GM10248 (cell line): Measurements from ENCODE around the gene PHF19.

ENCODE experiments used
- CTCF ChIA-PET: fragments of 300-600 bp; sonication (Branson Sonifier 250); formaldehyde crosslinking; extraction: SDS; loops from one replicate; lab custom pipeline; 2021; ENCODE audit warnings: antibody characterized with exemption; lab: Yijun Ruan, JAX
- POLR2A ChIA-PET: fragments of 350-650 bp; sonication (Branson Sonifier 250); formaldehyde crosslinking; extraction: SDS; loops from one replicate; lab custom pipeline; 2020; ENCODE audit warnings: antibody characterized with exemption; lab: Yijun Ruan, JAX
- DNase-seq: peaks from one replicate; pipeline ENCODE4 v3.0.0; 2012; ENCODE audit errors: extremely low spot score
- TF ChIP-seq, protein P1 (sequence below): IDR thresholded peaks from 2 replicates; pipeline ENCODE4 v1.5.1; 2012; ENCODE audit warnings: mild to moderate bottlenecking, low read depth; ENCODE audit errors: extremely low read depth, missing control alignments, control extremely low read depth

PHF19 gene

DNA sequence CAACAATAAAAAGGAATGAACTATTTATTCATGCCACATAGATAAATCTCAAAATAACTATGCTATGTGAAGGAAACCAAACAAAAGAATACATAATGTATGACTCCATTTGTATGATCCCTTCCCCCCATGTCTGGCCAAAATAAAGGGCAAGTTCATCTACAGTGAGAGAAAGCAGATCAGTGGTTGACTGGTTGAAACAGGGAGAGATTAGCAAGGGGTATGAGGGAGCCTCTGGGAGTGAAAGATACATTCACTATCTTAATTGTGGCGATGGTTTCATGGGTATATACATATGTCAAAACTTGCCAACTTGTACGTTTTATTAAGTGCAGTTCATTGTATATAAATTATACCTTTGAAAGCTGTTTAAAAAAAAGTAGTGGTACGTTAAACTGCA, 39.1 kb downstream of the PHF19 start:
- ChIA-PET CTCF (interaction anchor here (0.9 kb wide), 1 partner anchor 10 kb away, joined by 3 read pairs; no protein-coding TSS in a partner anchor), POLR2A (no interaction called here)
- DNase-seq: no peak
- TF ChIP-seq, protein P1, sequence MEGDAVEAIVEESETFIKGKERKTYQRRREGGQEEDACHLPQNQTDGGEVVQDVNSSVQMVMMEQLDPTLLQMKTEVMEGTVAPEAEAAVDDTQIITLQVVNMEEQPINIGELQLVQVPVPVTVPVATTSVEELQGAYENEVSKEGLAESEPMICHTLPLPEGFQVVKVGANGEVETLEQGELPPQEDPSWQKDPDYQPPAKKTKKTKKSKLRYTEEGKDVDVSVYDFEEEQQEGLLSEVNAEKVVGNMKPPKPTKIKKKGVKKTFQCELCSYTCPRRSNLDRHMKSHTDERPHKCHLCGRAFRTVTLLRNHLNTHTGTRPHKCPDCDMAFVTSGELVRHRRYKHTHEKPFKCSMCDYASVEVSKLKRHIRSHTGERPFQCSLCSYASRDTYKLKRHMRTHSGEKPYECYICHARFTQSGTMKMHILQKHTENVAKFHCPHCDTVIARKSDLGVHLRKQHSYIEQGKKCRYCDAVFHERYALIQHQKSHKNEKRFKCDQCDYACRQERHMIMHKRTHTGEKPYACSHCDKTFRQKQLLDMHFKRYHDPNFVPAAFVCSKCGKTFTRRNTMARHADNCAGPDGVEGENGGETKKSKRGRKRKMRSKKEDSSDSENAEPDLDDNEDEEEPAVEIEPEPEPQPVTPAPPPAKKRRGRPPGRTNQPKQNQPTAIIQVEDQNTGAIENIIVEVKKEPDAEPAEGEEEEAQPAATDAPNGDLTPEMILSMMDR: no peak

DNA sequence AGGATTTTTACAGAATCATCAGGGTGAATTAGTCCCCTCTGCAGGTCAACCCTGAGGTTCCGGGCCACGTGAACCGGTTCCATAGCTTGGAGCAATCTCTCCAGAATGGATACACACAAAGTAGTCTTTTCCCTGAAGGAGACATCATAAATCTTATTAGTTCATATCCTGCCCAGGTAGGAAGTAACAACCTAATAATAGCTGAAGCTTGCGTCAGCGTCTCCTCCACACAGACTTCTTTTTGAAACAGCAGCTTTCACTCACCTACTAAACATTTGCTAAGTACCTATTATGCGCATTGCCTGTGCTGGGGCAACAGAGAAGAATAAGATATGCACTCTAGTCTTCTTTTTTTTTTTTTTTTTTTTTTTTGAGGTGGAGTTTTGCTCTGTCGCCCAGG, 43.7 kb downstream of the PHF19 start:
- ChIA-PET POLR2A (interaction anchor here (0.7 kb wide), 1 partner anchor 10 kb away, joined by 6 read pairs; no protein-coding TSS in a partner anchor), CTCF (interaction anchor here (0.8 to 2.4 kb wide), 5 partner anchors 10 to 104 kb away, joined by 3 to 6 read pairs (median 4); a partner anchor contains a TSS)
- DNase-seq: no peak

DNA sequence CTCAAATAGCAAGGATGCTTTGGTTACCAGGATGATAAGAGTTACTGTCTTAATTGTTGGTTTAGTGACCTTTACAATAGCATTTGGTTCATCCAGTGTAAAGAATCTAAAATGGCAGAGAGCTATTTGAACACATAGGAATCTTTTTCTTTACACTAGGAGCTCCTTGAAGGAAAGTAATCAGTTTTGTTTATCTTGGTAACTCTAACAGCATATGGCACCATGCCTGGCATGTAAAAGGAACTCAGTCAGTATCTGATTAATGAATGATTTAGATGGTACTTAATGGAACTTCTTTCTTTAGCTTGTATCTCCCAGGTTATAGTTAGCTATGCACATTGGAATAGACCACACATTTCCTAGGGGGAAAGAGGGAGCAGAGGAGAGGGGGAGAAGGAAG, 44.2 kb downstream of the PHF19 start:
- DNase-seq: no peak
- ChIA-PET CTCF (interaction anchor here (0.8 to 2.4 kb wide), 6 partner anchors 10 to 487 kb away, joined by 3 to 6 read pairs (median 4); a partner anchor contains a TSS), POLR2A (interaction anchor here (0.5 kb wide), 1 partner anchor 16 kb away, joined by 4 read pairs; no protein-coding TSS in a partner anchor)
- TF ChIP-seq, protein P1: no peak

More for the DNA sequence above, 43.7 kb downstream of the PHF19 start:
- TF ChIP-seq, protein P1: no peak

DNA sequence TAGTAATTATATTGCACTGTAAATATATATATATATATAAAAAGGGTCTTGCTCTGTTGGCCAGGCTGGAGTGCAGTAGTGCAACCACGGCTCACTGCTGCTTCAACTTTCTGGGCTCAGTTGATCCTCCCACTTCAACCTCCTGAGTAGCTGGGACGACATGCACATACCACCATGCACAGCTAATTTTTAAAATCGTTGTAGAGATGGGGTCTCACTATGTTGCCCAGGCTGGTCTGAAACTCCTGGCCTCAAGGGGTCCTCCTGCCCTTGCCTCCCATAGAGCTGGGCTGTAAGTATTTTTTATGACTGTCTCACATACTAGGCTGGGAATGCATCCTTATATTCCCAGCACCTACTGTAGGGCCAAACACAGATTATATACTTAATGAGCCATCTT, 46.1 kb downstream of the PHF19 start:
- POLR2A ChIA-PET: no interaction called here
- CTCF ChIA-PET: interaction anchor here (1.1 kb wide), 1 partner anchor 74 kb away, joined by 3 read pairs; no protein-coding TSS in a partner anchor
- TF ChIP-seq, protein P1: no peak
- DNase-seq: no peak

DNA sequence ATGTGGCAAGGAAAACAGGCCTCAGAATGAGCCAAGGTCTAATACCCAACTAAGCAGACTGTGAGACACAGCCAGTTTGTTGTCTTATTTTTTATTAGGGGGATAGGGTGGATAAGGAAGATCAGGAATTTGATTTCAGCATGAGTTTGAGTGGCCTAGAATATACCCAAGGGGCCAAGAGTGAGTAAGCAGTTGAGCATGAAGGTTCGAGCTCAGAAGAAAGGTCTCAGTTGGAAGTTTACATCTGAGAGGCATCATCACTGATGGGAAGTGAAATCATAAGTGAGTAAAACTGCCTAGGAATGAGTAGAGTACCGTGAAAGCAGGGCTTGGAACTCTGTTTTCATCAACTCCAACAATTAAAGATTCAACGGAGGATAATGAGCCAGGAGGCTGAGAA, 46.8 kb downstream of the PHF19 start:
- DNase-seq: no peak
- CTCF ChIA-PET: no interaction called here
- TF ChIP-seq, protein P1: no peak
- POLR2A ChIA-PET: no interaction called here

DNA sequence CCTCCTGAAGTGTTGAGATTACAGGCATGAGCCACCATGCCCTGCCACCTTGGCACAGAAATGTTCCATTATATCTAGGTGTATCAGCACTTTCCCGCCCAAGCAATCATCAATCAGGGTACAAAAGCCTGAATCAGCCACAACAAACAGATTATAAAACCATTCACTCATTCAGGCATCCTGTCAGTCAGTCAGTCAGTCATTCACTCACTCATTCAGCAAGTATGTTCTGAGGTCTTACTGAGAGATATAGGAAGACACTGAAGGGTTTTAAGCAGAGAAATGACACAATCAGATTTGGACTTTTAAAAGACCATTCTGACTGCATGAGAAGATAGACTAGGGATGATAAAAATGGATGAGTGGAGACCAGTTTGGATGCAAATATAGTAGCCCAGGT, 47.3 kb downstream of the PHF19 start:
- ChIA-PET CTCF (no interaction called here), POLR2A (no interaction called here)
- TF ChIP-seq, protein P1: no peak
- no peak for DNase-seq
